NT2/D1 (cell line): Measurements from ENCODE around the gene ZNF23.

Experiments used
- SUZ12 ChIP-seq: IDR thresholded peaks from 2 replicates; pipeline ENCODE4 v1.6.1; 2011; ENCODE audit not compliant: insufficient read length, insufficient read depth; ENCODE audit errors: extremely low read depth
- YY1 ChIP-seq: IDR thresholded peaks from 2 replicates; pipeline ENCODE4 v1.6.1; 2011; ENCODE audit not compliant: insufficient read length, insufficient read depth
- ZNF274 ChIP-seq: IDR thresholded peaks from 2 replicates; pipeline ENCODE4 v1.6.1; 2011; ENCODE audit warnings: mild to moderate bottlenecking, low read depth, low read length

DNA sequence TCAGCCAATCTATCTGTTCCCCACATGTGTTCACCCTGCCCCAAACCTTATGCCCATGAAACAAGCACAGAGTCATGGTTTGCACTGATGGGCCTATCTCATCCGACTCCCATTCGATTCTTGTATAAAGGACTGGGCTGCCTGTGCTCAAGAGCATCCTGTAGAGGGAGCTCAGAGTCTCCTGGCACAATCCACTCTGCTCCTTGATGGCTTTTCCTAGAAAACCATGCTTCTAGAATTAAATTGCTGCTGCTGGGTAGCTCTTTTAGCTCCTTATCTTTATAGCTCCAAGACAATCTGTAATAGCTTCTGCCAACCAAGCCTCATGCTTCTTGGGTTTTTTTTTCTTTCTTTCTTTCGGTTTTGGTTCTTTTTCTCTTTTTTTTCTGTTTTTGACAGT, 17.4 kb upstream of the ZNF23 start:
- no peak for TF ChIP-seq YY1
- TF ChIP-seq ZNF274, result no peak
- no peak for TF ChIP-seq SUZ12
